ENCODE results near the gene RABGAP1. TPM values are rescaled to one million over a fixed set of nuclear protein-coding genes. Genes with fewer than 3 reads are reported as not detected.

RABGAP1 gene
- total and polyA plus RNA-seq, 4 donors, result 3.8 to 25.7 (median 10.5) TPM

DNA sequence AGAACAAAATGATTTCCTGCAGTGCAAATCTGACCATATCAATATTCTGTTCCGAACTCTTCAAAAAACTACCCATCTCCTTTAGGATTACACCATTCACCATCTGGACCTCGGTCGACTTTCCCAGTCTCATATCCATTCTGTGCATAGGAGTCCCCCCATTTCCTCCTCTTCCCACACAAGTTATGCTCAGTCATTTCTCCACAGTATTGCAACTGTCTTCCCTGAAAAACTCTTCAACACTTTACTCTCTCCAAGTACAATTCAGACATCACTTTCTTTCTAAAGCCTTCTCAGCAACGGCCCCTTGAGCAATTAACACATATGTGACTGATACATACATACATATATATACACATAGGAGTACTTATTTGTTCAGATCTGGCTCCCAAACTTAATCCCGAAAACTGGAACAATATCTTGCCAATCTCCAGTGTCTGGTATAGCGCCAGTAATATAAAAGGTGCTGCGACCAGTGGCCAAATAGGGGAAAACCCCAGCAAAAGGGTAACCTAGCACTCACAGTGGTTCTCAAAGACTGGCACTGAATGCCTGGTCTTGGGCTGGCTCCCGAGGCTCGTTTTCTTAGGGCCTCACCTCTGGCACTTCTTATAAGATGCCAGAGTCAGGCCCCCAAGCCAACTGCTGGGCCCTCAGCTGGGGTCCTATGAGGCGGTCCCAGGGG is 10.1 kb upstream of the RABGAP1 start:
- Histone ChIP-seq H3K9ac (ENCODE audit: low read depth in 1 of 2, low read length in 2 of 2) (peak overlapping the region; percentile 61), H3K36me3 (ENCODE audit: control insufficient read depth in 4 of 4, insufficient read depth in 3 of 4, low read depth in 1 of 4, low read length in 3 of 4) (no peaks in the 10 kb centered on the region), H3K9me3 (ENCODE audit: control insufficient read depth in 4 of 4, low read length in 3 of 4) (no peaks in the 10 kb centered on the region), H3K4me1 (ENCODE audit: control insufficient read depth in 4 of 4, insufficient read depth in 4 of 4, low read length in 3 of 4) (peaks cover 0 to 29% (median 20%) of the 10 kb centered on the region in 4 donors), H3K27me3 (ENCODE audit: control insufficient read depth in 4 of 4, insufficient read depth in 4 of 4, low read length in 3 of 4) (no peaks in the 10 kb centered on the region), H3K27ac (ENCODE audit: low read depth in 1 of 2, low read length in 2 of 2) (peak overlapping the region; percentile 46 to 61), H3K4me3 (ENCODE audit: low read depth in 1 of 3, low read length in 3 of 3) (peak overlapping the region; percentile 84 to 97 (median 93))
- no peak for DNase-seq (ENCODE audit: low spot score)
- TF ChIP-seq, protein P1, sequence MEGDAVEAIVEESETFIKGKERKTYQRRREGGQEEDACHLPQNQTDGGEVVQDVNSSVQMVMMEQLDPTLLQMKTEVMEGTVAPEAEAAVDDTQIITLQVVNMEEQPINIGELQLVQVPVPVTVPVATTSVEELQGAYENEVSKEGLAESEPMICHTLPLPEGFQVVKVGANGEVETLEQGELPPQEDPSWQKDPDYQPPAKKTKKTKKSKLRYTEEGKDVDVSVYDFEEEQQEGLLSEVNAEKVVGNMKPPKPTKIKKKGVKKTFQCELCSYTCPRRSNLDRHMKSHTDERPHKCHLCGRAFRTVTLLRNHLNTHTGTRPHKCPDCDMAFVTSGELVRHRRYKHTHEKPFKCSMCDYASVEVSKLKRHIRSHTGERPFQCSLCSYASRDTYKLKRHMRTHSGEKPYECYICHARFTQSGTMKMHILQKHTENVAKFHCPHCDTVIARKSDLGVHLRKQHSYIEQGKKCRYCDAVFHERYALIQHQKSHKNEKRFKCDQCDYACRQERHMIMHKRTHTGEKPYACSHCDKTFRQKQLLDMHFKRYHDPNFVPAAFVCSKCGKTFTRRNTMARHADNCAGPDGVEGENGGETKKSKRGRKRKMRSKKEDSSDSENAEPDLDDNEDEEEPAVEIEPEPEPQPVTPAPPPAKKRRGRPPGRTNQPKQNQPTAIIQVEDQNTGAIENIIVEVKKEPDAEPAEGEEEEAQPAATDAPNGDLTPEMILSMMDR (IDR thresholded peaks at IDR 0.05; ENCODE audit: low read depth, low read length, missing input control), result no peak
- TF ChIP-seq, protein P2, sequence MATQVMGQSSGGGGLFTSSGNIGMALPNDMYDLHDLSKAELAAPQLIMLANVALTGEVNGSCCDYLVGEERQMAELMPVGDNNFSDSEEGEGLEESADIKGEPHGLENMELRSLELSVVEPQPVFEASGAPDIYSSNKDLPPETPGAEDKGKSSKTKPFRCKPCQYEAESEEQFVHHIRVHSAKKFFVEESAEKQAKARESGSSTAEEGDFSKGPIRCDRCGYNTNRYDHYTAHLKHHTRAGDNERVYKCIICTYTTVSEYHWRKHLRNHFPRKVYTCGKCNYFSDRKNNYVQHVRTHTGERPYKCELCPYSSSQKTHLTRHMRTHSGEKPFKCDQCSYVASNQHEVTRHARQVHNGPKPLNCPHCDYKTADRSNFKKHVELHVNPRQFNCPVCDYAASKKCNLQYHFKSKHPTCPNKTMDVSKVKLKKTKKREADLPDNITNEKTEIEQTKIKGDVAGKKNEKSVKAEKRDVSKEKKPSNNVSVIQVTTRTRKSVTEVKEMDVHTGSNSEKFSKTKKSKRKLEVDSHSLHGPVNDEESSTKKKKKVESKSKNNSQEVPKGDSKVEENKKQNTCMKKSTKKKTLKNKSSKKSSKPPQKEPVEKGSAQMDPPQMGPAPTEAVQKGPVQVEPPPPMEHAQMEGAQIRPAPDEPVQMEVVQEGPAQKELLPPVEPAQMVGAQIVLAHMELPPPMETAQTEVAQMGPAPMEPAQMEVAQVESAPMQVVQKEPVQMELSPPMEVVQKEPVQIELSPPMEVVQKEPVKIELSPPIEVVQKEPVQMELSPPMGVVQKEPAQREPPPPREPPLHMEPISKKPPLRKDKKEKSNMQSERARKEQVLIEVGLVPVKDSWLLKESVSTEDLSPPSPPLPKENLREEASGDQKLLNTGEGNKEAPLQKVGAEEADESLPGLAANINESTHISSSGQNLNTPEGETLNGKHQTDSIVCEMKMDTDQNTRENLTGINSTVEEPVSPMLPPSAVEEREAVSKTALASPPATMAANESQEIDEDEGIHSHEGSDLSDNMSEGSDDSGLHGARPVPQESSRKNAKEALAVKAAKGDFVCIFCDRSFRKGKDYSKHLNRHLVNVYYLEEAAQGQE (IDR thresholded peaks at IDR 0.05), result no peak
- TF ChIP-seq YY1 (IDR thresholded peaks at IDR 0.05) (no peak), TAF1 (conservative IDR thresholded peaks at IDR 0.05) (no peak), GABPA (IDR thresholded peaks at IDR 0.05 in 1 of 2, conservative IDR thresholded peaks at IDR 0.05 in 1 of 2) (no peak), FOXA1 (IDR thresholded peaks at IDR 0.05) (no peak), RXRA (IDR thresholded peaks at IDR 0.05) (no peak), RAD21 (IDR thresholded peaks at IDR 0.05) (no peak)
- TF ChIP-seq, protein P3, sequence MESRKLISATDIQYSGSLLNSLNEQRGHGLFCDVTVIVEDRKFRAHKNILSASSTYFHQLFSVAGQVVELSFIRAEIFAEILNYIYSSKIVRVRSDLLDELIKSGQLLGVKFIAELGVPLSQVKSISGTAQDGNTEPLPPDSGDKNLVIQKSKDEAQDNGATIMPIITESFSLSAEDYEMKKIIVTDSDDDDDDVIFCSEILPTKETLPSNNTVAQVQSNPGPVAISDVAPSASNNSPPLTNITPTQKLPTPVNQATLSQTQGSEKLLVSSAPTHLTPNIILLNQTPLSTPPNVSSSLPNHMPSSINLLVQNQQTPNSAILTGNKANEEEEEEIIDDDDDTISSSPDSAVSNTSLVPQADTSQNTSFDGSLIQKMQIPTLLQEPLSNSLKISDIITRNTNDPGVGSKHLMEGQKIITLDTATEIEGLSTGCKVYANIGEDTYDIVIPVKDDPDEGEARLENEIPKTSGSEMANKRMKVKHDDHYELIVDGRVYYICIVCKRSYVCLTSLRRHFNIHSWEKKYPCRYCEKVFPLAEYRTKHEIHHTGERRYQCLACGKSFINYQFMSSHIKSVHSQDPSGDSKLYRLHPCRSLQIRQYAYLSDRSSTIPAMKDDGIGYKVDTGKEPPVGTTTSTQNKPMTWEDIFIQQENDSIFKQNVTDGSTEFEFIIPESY (IDR thresholded peaks at IDR 0.05), result no peak
- 30% methylated on average over 10 of the region's 10 CpGs for WGBS

DNA sequence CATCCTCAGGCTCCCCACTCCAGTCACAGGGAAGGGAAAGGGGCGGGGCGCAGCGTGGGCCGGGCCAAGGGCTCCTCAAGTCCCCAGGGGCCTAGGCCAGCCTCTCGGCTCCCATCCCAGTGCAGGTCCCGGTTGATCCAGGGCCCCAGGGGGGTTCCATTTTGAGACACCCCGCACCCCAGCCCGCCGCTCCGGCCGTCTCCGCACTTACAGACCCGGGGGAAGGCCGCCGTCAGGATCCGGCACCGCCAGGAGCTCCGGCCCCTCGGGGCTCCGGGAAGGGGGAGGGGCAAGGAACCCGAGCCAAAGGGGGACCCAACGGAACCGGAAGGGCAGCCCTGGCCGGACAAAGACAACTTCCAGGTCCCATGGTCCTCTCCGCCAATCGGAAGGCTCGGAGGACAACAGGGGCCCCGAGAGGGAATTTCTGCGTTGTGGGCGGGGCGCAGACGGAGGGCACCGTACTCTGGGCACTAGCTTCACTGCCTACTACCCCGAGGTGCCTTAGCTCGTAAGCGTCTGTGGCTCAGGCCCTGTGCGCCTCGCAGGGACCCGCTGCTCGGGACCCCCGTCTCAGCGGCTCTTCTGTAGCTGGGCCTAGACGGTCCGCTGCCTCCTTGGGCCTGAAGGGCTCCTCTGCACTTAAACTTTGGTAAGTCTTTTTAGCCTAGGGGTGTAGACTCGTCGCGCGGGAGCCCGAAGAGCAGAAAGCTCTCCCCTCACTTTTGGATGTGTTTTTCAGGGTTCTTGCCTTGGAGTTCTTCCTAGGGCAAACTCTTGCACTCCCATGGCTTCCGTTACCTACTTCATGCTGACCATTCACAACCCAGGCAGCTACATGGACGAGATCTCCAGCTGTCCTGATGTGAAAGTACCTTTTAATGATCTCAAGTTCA is 9.3 kb upstream of the RABGAP1 start, which contains the start of gene ZBTB26:
Gene ZBTB26, minus strand, starts transcription at position 287 of the 896 bp plus-strand sequence. CDS start 11,578 bp downstream, outside the sequence.
- H3K36me3 ChIP-seq (ENCODE audit: control insufficient read depth in 4 of 4, insufficient read depth in 3 of 4, low read depth in 1 of 4, low read length in 3 of 4), result peaks cover 0 to 3% (median 2%) of the 10 kb centered on the region in 4 donors
- peak within 1 kb of the TSS; percentile 46 to 61 for H3K27ac ChIP-seq (ENCODE audit: low read depth in 1 of 2, low read length in 2 of 2)
- H3K4me3 ChIP-seq (ENCODE audit: low read depth in 1 of 3, low read length in 3 of 3), result peak within 1 kb of the TSS; percentile 84 to 97 (median 93)
- H3K27me3 ChIP-seq (ENCODE audit: control insufficient read depth in 4 of 4, insufficient read depth in 4 of 4, low read length in 3 of 4), result no peaks in the 10 kb centered on the region
- under 1% methylated on average over 51 of the region's 51 CpGs for WGBS
- H3K9ac ChIP-seq (ENCODE audit: low read depth in 1 of 2, low read length in 2 of 2), result peak within 1 kb of the TSS; percentile 61 to 85
- H3K4me1 ChIP-seq (ENCODE audit: control insufficient read depth in 4 of 4, insufficient read depth in 4 of 4, low read length in 3 of 4), result peaks cover 0 to 29% (median 20%) of the 10 kb centered on the region in 4 donors
- peak; percentile 90 for DNase-seq (ENCODE audit: low spot score)
- no peaks in the 10 kb centered on the region for H3K9me3 ChIP-seq (ENCODE audit: control insufficient read depth in 4 of 4, low read length in 3 of 4)
- TF ChIP-seq, protein P3 (IDR thresholded peaks at IDR 0.05), result peak; percentile 84
- TF ChIP-seq, protein P2 (IDR thresholded peaks at IDR 0.05), result peak; percentile 53
- TF ChIP-seq NR2F2 (IDR thresholded peaks at IDR 0.05), result no peak
- TF ChIP-seq GABPA (IDR thresholded peaks at IDR 0.05 in 1 of 2, conservative IDR thresholded peaks at IDR 0.05 in 1 of 2), result peak; percentile 83 to 96
- TF ChIP-seq YY1 (IDR thresholded peaks at IDR 0.05), result peak; percentile 76
- peak; percentile 73 for TF ChIP-seq TAF1 (conservative IDR thresholded peaks at IDR 0.05)
- TF ChIP-seq, protein P1 (IDR thresholded peaks at IDR 0.05; ENCODE audit: low read depth, low read length, missing input control), result no peak
